Calu3 (cell line): Measurements from ENCODE around the gene ADGRG4. TPM values are rescaled to one million over a fixed set of nuclear protein-coding genes. Genes with fewer than 3 reads are reported as not detected.
"Not testable (repeated sequence)": the region's sequence is repeated elsewhere in the genome, so short reads cannot be mapped to it uniquely, and the experiment has no call there.

ENCODE experiments used
- Bru-seq: library from RNA; stranded (reverse); fragments of 400-500 nt; gene quantifications from one replicate; lab custom pipeline; 2021; lab: Mats Ljungman, UMichigan
- BruChase-seq, 2 experiments: library from RNA; stranded (reverse); fragments of 400-500 nt; gene quantifications; one replicate each; lab custom pipeline; 2021; lab: Mats Ljungman, UMichigan
- BruUV-seq: library from RNA; stranded (reverse); fragments of 400-500 nt; replicated peaks from 2 replicates; lab custom pipeline; 2021; lab: Mats Ljungman, UMichigan
- CTCF ChIA-PET: fragments of 300-600 bp; sonication (Branson Sonifier 250); formaldehyde crosslinking; loops from one replicate; lab custom pipeline; 2022; ENCODE audit warnings: antibody characterized with exemption; lab: Charles Lee
- DNase-seq: peaks from one replicate; pipeline ENCODE4 v3.0.0; 2022
- H3K27ac Mint-ChIP-seq: one replicate; pipeline ENCODE4 v1.8.0; 2022; ENCODE audit warnings: mixed read lengths; ENCODE audit not compliant: unreplicated experiment
- H3K27me3 Mint-ChIP-seq: one replicate; pipeline ENCODE4 v1.8.0; 2022; ENCODE audit warnings: mixed read lengths; ENCODE audit not compliant: unreplicated experiment
- H3K36me3 Mint-ChIP-seq: one replicate; pipeline ENCODE4 v1.8.0; 2022; ENCODE audit warnings: mild to moderate bottlenecking, moderate library complexity, mixed read lengths; ENCODE audit not compliant: insufficient read depth, unreplicated experiment
- H3K4me1 Mint-ChIP-seq: one replicate; pipeline ENCODE4 v1.8.0; 2022; ENCODE audit warnings: mild to moderate bottlenecking, low read depth, mixed read lengths; ENCODE audit not compliant: unreplicated experiment
- H3K4me3 Mint-ChIP-seq: one replicate; pipeline ENCODE4 v1.8.0; 2022; ENCODE audit warnings: mild to moderate bottlenecking, low read depth, moderate library complexity, mixed read lengths; ENCODE audit not compliant: unreplicated experiment
- H3K9me3 Mint-ChIP-seq: one replicate; pipeline ENCODE4 v1.8.0; 2022; ENCODE audit warnings: low read depth, mixed read lengths; ENCODE audit not compliant: unreplicated experiment
- intact Hi-C: fragments of 100-400 bp; cut with micrococcal nuclease; formaldehyde crosslinking; loops from one replicate; pipeline ENCODE4 v1.10.0; 2022; ENCODE audit not compliant: unreplicated experiment
- long read RNA-seq: library from polyadenylated mRNA; stranded (forward); transcript quantifications from one replicate; pipeline ENCODE4 v2.0.0, GENCODE V29; 2022
- total RNA-seq: library from RNA; stranded (reverse); gene quantifications from 2 replicates; pipeline ENCODE4 v1.2.3, GENCODE V29; 2022
- TF ChIP-seq, protein P1 (sequence below): fragments of 200-600 bp; IDR thresholded peaks from one replicate; pipeline ENCODE4 v1.8.0; 2022; ENCODE audit warnings: antibody characterized with exemption; ENCODE audit not compliant: unreplicated experiment

Gene ADGRG4, protein sequence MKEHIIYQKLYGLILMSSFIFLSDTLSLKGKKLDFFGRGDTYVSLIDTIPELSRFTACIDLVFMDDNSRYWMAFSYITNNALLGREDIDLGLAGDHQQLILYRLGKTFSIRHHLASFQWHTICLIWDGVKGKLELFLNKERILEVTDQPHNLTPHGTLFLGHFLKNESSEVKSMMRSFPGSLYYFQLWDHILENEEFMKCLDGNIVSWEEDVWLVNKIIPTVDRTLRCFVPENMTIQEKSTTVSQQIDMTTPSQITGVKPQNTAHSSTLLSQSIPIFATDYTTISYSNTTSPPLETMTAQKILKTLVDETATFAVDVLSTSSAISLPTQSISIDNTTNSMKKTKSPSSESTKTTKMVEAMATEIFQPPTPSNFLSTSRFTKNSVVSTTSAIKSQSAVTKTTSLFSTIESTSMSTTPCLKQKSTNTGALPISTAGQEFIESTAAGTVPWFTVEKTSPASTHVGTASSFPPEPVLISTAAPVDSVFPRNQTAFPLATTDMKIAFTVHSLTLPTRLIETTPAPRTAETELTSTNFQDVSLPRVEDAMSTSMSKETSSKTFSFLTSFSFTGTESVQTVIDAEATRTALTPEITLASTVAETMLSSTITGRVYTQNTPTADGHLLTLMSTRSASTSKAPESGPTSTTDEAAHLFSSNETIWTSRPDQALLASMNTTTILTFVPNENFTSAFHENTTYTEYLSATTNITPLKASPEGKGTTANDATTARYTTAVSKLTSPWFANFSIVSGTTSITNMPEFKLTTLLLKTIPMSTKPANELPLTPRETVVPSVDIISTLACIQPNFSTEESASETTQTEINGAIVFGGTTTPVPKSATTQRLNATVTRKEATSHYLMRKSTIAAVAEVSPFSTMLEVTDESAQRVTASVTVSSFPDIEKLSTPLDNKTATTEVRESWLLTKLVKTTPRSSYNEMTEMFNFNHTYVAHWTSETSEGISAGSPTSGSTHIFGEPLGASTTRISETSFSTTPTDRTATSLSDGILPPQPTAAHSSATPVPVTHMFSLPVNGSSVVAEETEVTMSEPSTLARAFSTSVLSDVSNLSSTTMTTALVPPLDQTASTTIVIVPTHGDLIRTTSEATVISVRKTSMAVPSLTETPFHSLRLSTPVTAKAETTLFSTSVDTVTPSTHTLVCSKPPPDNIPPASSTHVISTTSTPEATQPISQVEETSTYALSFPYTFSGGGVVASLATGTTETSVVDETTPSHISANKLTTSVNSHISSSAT (N-terminal part only)
- total RNA-seq (not detected in 2 replicates), Bru-seq, nascent RNA (not detected), BruChase-seq, experiment 1, labeled RNA remaining after a 6-hour chase (not detected), BruChase-seq, experiment 2, labeled RNA remaining after a 2-hour chase (not detected)
- long read RNA-seq, result 0 reads

DNA sequence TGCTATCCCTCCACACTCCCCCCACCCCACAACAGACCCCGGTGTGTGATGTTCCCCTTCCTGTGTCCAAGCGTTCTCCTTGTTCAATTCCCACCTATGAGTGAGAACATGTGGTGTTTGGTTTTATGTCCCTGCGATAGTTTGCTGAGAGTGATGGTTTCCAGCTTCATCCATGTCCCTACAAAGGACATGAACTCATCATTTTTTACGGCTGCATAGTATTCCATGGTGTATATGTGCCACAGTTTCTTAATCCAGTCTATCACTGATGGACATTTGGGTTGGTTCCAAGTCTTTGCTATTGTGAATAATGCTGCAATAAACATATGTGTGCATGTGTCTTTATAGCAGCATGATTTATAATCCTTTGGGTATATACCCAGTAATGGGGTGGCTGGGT is at the start of gene ADGRG4:
Gene ADGRG4 (plus strand): TSS at position 243 of the 400 bp plus-strand sequence. CDS start 7,815 bp downstream, outside the sequence.
- H3K9me3 Mint-ChIP-seq, H3K36me3 Mint-ChIP-seq, CTCF ChIA-PET, BruUV-seq, H3K27ac Mint-ChIP-seq, H3K4me1 Mint-ChIP-seq, H3K4me3 Mint-ChIP-seq, intact Hi-C loops, H3K27me3 Mint-ChIP-seq, DNase-seq: not testable (repeated sequence)

DNA sequence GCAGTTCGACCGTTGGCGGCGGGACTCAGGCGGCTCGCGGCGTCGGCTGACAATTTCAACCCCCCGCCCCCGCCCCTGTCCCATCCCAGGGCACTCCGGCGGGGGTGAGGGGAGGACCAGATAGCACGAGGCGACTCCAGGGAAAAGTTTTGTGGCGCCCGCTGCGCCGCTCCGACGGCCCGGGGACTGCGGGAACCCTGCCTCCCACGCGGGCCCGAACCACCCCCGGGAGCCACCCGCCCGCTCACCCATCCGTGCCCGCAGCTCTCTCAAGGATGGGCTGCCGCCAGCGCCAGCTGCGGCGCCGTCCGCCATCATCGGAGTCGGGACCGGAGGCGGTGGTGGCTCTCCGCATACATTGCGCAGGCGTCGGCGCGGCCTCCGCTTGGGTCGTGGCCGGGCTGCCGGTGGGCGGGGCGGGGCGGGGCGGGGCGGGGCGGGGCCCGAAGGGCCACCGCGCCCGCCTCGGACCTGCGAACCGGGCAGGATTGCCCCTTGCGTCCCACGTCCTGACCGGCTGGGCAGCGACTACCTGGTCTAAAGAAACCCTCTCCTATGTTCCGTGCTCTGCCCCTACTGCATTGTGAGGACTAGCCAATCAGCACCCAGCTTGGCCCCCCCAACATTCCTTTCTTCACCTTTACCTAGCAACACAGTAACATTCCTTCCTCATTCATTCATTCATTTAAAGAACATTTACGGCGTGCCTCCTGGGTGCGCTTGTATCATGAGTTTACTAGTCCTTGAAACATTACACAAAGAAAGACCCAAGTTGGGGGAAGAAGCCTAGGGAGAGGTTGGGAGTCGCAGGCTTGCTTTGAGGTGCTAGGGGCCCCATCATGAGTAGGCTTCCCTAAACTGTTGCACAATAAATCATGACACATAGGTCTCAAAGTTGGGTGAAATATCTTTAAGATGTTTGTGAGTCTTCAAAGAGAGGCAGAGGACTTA is 49.4 kb upstream of the ADGRG4 start, which contains the start of gene MAP7D3:
Gene MAP7D3 (minus strand): TSS at position 360 of the 951 bp plus-strand sequence. CDS start 42 bp downstream, at position 318.
- Mint-ChIP-seq H3K27ac (peak within 1 kb of the TSS; percentile 96), H3K27me3 (no peaks in the 10 kb centered on the region), H3K4me3 (peak within 1 kb of the TSS; percentile 78), H3K36me3 (peaks cover 12% of the 10 kb centered on the region), H3K4me1 (no peaks in the 10 kb centered on the region), H3K9me3 (no peaks in the 10 kb centered on the region)
- intact Hi-C loops, result loop anchor here (10.0 kb wide), 1 partner anchor 323 kb away; no protein-coding TSS in a partner anchor
- TF ChIP-seq, protein P1, sequence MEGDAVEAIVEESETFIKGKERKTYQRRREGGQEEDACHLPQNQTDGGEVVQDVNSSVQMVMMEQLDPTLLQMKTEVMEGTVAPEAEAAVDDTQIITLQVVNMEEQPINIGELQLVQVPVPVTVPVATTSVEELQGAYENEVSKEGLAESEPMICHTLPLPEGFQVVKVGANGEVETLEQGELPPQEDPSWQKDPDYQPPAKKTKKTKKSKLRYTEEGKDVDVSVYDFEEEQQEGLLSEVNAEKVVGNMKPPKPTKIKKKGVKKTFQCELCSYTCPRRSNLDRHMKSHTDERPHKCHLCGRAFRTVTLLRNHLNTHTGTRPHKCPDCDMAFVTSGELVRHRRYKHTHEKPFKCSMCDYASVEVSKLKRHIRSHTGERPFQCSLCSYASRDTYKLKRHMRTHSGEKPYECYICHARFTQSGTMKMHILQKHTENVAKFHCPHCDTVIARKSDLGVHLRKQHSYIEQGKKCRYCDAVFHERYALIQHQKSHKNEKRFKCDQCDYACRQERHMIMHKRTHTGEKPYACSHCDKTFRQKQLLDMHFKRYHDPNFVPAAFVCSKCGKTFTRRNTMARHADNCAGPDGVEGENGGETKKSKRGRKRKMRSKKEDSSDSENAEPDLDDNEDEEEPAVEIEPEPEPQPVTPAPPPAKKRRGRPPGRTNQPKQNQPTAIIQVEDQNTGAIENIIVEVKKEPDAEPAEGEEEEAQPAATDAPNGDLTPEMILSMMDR, result no peak
- no TSS peak for BruUV-seq
- CTCF ChIA-PET, result no interaction called here
- DNase-seq, result peak; percentile 60

DNA sequence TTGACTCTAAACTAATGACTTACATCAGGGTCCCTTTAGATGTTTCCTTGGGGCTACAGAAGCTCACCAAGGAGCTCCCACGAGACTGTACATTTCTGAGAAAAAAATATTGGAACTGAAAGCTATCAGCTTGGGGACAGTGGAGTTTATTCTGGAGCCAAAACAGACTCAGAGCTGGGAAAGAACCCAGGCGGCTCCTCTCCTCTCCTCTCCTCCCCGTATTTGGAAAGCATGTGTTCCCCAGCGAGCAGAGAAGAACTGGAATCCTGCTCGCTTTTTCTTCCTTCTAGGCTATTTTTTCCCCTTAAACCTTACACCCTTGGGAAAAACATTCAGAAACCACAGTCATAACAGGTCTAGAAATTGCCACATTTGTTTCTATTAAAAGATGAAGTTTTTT is 45.2 kb upstream of the ADGRG4 start:
- H3K9me3 Mint-ChIP-seq, result no peaks in the 10 kb centered on the region
- CTCF ChIA-PET, result interaction anchor here (1.0 kb wide), 1 partner anchor 13 kb away, joined by 3 read pairs; no protein-coding TSS in a partner anchor
- intact Hi-C loops, result loop anchor here (10.0 kb wide), 1 partner anchor 319 kb away; no protein-coding TSS in a partner anchor
- no peaks in the 10 kb centered on the region for H3K27me3 Mint-ChIP-seq
- H3K4me3 Mint-ChIP-seq, result no peak overlapping the region
- BruUV-seq, result no TSS peak
- no peak overlapping the region for H3K27ac Mint-ChIP-seq
- DNase-seq, result no peak
- TF ChIP-seq, protein P1, result no peak
- H3K36me3 Mint-ChIP-seq, result peaks cover 8% of the 10 kb centered on the region
- H3K4me1 Mint-ChIP-seq, result no peaks in the 10 kb centered on the region

DNA sequence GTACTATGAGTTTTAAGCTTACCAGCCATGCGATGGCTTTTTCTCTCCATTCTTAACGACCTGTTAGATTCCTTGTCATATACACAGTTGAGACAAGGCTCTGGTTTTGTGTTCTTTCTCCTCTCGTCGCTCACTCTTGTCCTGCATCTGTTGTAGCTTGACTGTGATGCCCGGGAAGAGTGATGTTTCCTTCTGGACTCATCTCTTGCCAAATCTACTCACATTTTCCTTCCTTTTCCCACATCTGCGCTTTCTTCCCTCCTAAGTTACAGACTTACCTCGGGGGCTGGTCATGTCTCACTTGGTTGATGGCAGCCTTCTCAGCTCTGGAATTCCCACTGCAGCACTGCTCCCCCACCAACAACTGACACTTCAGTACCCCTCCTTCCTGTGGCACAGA is 44.7 kb upstream of the ADGRG4 start:
- H3K36me3 Mint-ChIP-seq, result peaks cover 7% of the 10 kb centered on the region
- H3K27me3 Mint-ChIP-seq, result no peaks in the 10 kb centered on the region
- no peak overlapping the region for H3K27ac Mint-ChIP-seq
- no TSS peak for BruUV-seq
- intact Hi-C loops, result loop anchor here (10.0 kb wide), 1 partner anchor 319 kb away; no protein-coding TSS in a partner anchor
- no peaks in the 10 kb centered on the region for H3K4me1 Mint-ChIP-seq
- no peak for DNase-seq
- H3K9me3 Mint-ChIP-seq, result no peaks in the 10 kb centered on the region
- CTCF ChIA-PET, result interaction anchor here (1.0 kb wide), 1 partner anchor 12 kb away, joined by 3 read pairs; no protein-coding TSS in a partner anchor
- TF ChIP-seq, protein P1, result no peak
- no peak overlapping the region for H3K4me3 Mint-ChIP-seq
